Left kidney (tissue), 2 donors: ENCODE data around the gene SYVN1. TPM values are rescaled to one million over a fixed set of nuclear protein-coding genes. Genes with fewer than 3 reads are reported as not detected.
"Not testable (repeated sequence)": the region's sequence is repeated elsewhere in the genome, so short reads cannot be mapped to it uniquely, and the experiment has no call there.

ENCODE experiments used
- DNase-seq: peaks from one replicate; pipeline ENCODE4 v3.0.0-alpha.2; 2013
- polyA plus RNA-seq: library from polyadenylated mRNA; unstranded; fragments of 120-200 nt; gene quantifications from one replicate; pipeline ENCODE4 v1.2.1, GENCODE V29; 2013; ENCODE audit not compliant: insufficient read length

Gene SYVN1
- polyA plus RNA-seq, 1 donor = 47.1 TPM

DNA sequence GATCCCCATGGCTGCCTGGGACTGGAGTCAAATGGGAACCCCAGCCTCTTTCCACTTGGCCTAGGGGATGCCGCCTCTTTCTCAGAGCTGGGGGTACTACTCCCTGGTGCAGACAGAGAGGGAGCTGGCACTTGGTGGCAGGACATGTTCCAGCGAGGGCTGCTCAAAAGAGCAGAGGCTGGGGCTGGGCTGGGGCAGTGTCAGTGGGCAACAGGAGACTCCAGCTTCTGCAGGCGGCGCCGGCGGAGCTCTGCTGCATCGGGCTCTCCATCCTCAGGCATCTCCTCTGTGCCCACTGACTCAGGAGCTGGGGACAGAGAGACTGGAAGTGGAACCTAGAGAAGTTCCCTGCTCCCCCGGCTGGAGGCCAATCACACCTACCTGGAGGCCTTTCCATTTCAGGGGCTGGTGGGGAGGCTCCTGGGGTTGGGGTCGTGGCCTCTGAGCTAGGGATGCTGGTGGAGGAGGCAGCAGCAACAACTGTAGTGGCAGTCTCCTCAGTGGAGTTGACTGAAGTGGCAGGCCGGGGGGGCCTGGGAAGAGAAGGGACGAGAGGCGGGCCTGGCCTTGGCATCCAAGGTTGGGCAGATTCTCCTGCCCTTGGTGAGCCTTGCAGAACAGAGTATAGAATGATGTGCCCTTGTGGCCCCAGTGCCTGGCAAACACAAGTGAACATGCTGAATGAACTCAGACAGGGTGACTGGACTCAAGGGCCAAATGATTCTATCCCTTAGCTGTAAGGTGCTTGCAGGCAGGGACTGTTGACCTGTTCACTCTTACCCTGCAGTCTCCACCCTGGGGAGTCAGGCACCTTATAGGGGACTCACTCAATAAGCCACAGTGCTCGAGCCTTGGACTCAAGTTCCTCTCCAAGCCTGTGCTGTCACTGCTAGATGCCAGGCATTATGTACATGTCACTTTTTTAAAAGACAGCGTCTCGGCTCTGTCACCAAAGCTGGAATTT, 5.9 kb downstream of the SYVN1 start:
- DNase-seq = no peak

DNA sequence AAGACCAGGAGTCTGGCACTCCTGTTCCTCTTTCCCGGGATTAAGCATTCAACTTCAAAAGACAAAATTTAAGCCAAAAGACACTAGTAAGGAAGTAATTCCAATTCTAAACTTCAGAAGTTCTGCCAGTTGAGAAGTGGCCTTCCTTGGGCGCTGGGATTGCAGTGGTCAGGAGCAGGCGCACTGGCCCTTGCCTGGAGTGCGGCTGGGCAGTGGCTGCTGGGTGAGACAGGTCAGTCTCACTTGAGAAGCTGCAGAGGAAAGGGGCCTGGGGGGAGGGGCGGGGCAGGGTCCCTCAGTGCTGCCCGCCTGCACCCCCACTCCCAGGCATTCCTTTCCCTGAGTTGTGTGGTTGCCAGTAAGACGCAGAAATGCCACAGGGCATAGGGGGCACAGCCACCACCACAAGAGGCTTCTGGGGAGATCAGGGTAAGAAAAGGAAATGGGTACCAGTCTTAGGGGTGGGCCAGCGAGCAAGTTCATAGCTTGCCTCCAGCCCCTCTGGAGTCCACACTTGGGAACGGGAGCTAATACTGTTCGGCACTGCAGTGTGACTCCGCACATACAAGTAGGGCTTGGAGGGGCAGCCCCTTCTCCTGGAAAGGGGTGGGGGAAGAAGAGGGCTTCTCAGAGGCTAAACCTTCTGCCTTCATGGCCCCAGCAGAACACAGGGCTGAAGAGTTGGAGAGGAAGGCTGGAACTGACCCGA, 6.7 kb downstream of the SYVN1 start:
- DNase-seq = no peak

- DNase-seq = no peak
Observed at GRCh38 chr11:65126624-65127274, 7.6 kb downstream of the SYVN1 start.

GRCh38 chr11:65125197-65126056, 8.9 kb downstream of the SYVN1 start:
- DNase-seq = no peak

DNA sequence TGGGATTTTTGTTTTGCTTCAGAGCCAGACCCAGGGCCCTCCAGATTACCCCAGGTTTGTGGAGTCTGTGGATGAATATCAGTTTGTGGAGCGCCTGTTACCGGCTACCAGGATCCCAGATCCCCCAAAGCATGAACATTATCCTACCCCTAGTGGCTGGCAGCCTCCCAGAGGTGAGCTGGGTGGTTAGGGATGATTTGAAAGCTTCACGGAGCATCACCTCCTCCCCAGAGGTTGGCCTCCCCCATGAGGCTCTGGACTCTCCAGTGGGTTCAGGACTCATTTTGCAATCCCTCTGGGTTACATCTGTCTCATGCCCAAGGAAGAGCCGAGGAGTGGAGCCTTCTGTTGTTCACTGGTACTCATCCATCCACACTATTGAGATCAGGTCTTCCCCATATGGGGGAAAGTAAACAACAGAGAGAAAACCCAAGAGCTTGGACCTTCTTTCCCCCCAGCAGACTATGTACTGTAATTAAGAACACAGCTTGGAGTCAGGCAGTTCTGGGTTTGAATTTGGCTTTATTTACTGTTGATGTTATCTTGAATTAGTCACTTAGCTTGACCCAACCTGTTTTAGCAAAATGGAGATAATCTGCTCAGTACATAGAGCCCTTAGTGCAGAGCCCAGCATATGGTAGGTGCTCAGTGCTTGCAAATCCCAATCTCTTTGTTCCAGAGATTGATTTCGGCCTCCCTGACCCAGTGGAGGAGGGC, 9.7 kb downstream of the SYVN1 start:
- DNase-seq = no peak

- DNase-seq = peak; percentile 95
Observed at GRCh38 chr11:65121865-65122696, 12.2 kb downstream of the SYVN1 start, which contains the start of the genes FAU and MRPL49. Gene FAU, minus strand, starts transcription at chr11:65122134. Its CDS starts 321 bp downstream, at chr11:65121813. Gene MRPL49, plus strand, starts transcription at chr11:65122321. Its CDS starts 26 bp downstream, at chr11:65122347.

- DNase-seq = no peak
Observed at GRCh38 chr11:65121447-65121864, 12.9 kb downstream of the SYVN1 start.

- DNase-seq = no peak
Observed at GRCh38 chr11:65120831-65121230, 13.5 kb downstream of the SYVN1 start.

- DNase-seq = no peak
Observed at GRCh38 chr11:65119670-65119995, 14.7 kb downstream of the SYVN1 start.

- not testable (repeated sequence) for DNase-seq
Observed at GRCh38 chr11:65118891-65119669, 15.2 kb downstream of the SYVN1 start.

DNA sequence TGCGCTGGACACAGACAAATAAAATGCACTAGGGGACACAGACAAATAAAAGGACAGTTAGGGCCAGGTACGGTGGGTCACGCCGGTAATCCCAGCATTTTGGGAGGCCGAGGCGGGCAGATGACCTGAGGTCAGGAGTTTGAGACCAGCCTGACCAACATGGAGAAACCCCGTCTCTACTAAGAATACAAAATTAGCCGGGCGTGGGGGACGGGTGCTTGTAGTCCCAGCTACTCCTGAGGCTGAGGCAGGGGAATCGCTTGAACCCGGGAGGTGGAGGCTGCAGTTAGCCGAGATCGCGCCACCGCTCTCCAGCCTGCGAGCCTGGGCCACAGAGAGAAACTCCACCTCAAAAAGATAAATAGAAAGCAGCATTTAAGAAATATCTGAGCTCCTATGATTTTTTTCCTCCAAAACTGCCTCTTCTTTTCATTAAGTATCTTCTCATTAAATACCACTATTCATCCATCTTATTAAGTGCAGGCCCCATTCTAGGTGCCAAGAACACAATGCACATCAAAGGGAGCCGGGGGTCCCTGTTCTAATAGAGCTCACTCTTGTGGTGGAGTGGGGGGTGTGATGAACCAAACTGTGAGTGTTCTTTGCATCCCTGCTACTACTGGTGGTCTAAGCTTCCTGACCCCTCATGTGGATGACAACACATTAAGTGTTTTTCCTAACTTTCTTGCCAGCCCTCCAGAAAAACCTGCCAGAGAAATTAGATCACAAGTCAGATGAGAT, 16.1 kb downstream of the SYVN1 start:
- DNase-seq = no peak

- DNase-seq = peak; percentile 98
Observed at GRCh38 chr11:65117206-65118096, 16.9 kb downstream of the SYVN1 start, which contains the start of gene ZNHIT2. Gene ZNHIT2, minus strand, starts transcription at chr11:65117701. Its CDS starts 48 bp downstream, at chr11:65117653.

DNA sequence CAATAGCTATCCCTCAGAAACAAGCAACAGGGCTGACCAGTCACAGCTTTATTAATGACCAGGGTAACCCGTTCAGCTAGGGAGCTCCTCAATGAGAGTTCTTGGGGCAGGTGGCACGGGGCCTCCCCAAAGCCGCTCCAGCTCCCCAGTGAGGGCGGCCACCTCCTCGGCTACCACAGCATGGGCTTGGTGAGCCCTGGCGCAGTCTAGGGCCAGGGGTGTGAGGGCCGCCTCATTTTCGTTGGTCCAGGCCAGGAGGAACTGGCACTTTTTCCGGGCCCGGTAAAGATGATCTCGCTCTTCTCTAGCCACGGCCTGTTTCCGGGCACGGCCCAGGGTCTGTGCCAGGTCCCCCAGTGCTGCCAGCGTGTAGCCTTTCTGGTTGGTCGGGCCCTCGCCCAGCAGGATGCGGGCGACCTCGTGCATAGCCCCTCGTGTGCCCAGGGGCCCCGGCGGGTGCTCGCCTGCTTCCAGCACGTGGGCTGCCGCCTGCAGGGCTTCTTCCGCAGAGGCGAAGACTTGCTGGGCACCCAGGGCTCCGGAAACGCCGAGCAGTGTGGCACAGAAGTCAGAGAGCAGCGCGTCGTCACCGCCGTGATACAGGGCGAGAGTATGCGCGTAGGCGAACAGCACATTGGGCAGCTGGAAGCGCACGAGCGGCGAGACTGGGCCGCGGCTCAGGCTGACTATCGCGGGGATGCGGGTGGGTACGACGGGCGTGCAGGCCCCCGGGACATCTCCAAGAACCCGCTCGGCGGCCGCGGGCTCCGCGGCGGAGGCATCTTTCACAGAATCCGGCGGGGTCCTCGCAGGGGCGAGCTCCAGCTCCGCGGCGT, 17.7 kb downstream of the SYVN1 start:
- DNase-seq = no peak

- no peak for DNase-seq
Observed at GRCh38 chr11:65115361-65116082, 18.8 kb downstream of the SYVN1 start.

- no peak for DNase-seq
Observed at GRCh38 chr11:65114538-65115171, 19.7 kb downstream of the SYVN1 start.
